ENCODE measurements around the gene OR2K2. TPM values are rescaled to one million over a fixed set of nuclear protein-coding genes. Genes with fewer than 3 reads are reported as not detected.

OR2K2 gene
- total RNA-seq, 1 donor from 2014 or later = not detected

Other genes starting within 250 kb of the OR2K2 start
- gene ECPAS, start 154.2 kb upstream of the OR2K2 start, total RNA-seq = 162 TPM
- 8.9 TPM for gene ZNF483, start 195.0 kb upstream of the OR2K2 start, total RNA-seq

Data from skeletal muscle tissue (tissue), 1 donor.